ENCODE data around the gene FUOM.
A peak's percentile ranks its signal among the peaks of the same experiment; 100 is the strongest.

FUOM gene

GRCh38 chr10:133366130-133366478 is 8.3 kb upstream of the FUOM start:
- ATAC-seq: no peak

GRCh38 chr10:133365461-133366129 is 7.8 kb upstream of the FUOM start:
- ATAC-seq: no peak

GRCh38 chr10:133364645-133365431 is 7.0 kb upstream of the FUOM start:
- no peak for ATAC-seq

- no peak for ATAC-seq
Observed at GRCh38 chr10:133362846-133363245, 5.0 kb upstream of the FUOM start.

GRCh38 chr10:133361773-133362441 is 4.1 kb upstream of the FUOM start:
- no peak for ATAC-seq

GRCh38 chr10:133361227-133361626 is 3.4 kb upstream of the FUOM start:
- ATAC-seq: no peak

- ATAC-seq: no peak
Observed at GRCh38 chr10:133359972-133360610, 2.3 kb upstream of the FUOM start.

- no peak for ATAC-seq
Observed at GRCh38 chr10:133359554-133359971, 1.7 kb upstream of the FUOM start.

- ATAC-seq: no peak
Observed at GRCh38 chr10:133358925-133359310, 1.1 kb upstream of the FUOM start.

GRCh38 chr10:133358162-133358924 is 524 bp upstream of the FUOM start:
- ATAC-seq: peak in 1 of 2 donors; percentile 2

GRCh38 chr10:133356549-133357284 is 1.1 kb downstream of the FUOM start:
- peak in 1 of 2 donors; percentile 4 for ATAC-seq

GRCh38 chr10:133355991-133356390 is 1.8 kb downstream of the FUOM start:
- ATAC-seq: no peak

GRCh38 chr10:133355266-133355665 is 2.6 kb downstream of the FUOM start:
- ATAC-seq: no peak

- no peak for ATAC-seq
Observed at GRCh38 chr10:133354672-133355240, 3.1 kb downstream of the FUOM start.

GRCh38 chr10:133353988-133354605 is 3.7 kb downstream of the FUOM start:
- ATAC-seq: no peak

- ATAC-seq: no peak
Observed at GRCh38 chr10:133353202-133353959, 4.4 kb downstream of the FUOM start.

- no peak for ATAC-seq
Observed at GRCh38 chr10:133351408-133352318, 6.2 kb downstream of the FUOM start.

GRCh38 chr10:133350950-133351329 is 6.9 kb downstream of the FUOM start:
- no peak for ATAC-seq
